GM18526 (cell line): ENCODE measurements around the gene STOML3.

Source experiments
- POLR2A ChIP-seq: IDR thresholded peaks from 3 replicates; pipeline ENCODE4 v1.6.1; 2011; ENCODE audit not compliant: insufficient read length; ENCODE audit errors: extremely low read depth

Gene STOML3

GRCh38 chr13:39012608-39013007 is 22.0 kb upstream of the STOML3 start:
- TF ChIP-seq POLR2A = no peak

GRCh38 chr13:38998739-38999138 is 8.1 kb upstream of the STOML3 start:
- TF ChIP-seq POLR2A = no peak

- no peak for TF ChIP-seq POLR2A
These were observed 2.8 kb upstream of the STOML3 start for GRCh38 chr13:38993381-38993780.

GRCh38 chr13:38981096-38981495 is 9.5 kb downstream of the STOML3 start:
- no peak for TF ChIP-seq POLR2A

GRCh38 chr13:38980750-38981078 is 9.9 kb downstream of the STOML3 start:
- no peak for TF ChIP-seq POLR2A

- TF ChIP-seq POLR2A = no peak
These were observed 10.5 kb downstream of the STOML3 start for GRCh38 chr13:38979891-38980749.

- TF ChIP-seq POLR2A = no peak
These were observed 20.1 kb downstream of the STOML3 start for GRCh38 chr13:38970380-38971051.

- no peak for TF ChIP-seq POLR2A
These were observed 21.4 kb downstream of the STOML3 start for GRCh38 chr13:38969187-38969586.

GRCh38 chr13:38967446-38967845 is 23.2 kb downstream of the STOML3 start:
- no peak for TF ChIP-seq POLR2A

- no peak for TF ChIP-seq POLR2A
These were observed 25.4 kb downstream of the STOML3 start for GRCh38 chr13:38965281-38965680.

- TF ChIP-seq POLR2A = no peak
These were observed 30.5 kb downstream of the STOML3 start for GRCh38 chr13:38960175-38960574.

- TF ChIP-seq POLR2A = no peak
These were observed 32.6 kb downstream of the STOML3 start for GRCh38 chr13:38957794-38958592.

- TF ChIP-seq POLR2A = no peak
These were observed 35.8 kb downstream of the STOML3 start for GRCh38 chr13:38954844-38955243.

GRCh38 chr13:38954291-38954690 is 36.3 kb downstream of the STOML3 start:
- no peak for TF ChIP-seq POLR2A

GRCh38 chr13:38952827-38953226 is 37.8 kb downstream of the STOML3 start:
- TF ChIP-seq POLR2A = no peak

GRCh38 chr13:38951525-38952313 is 38.9 kb downstream of the STOML3 start:
- TF ChIP-seq POLR2A = no peak

- no peak for TF ChIP-seq POLR2A
These were observed 39.6 kb downstream of the STOML3 start for GRCh38 chr13:38950987-38951386.
